ENCODE data around the gene MEX3A. TPM values are rescaled to one million over a fixed set of nuclear protein-coding genes. Genes with fewer than 3 reads are reported as not detected.

Gene MEX3A
- total RNA-seq, 1 experiment from 2014 or later: 79.1 TPM

GRCh38 chr1:156065871-156066270 is 16.4 kb downstream of the MEX3A start:
- H3K4me1 Mint-ChIP-seq: peaks cover 39% of the 10 kb centered on the region
- no peaks in the 10 kb centered on the region for H3K9me3 Mint-ChIP-seq
- POLR2A ChIA-PET: interaction anchor here (1.1 to 1.4 kb wide), 2 partner anchors 13 to 17 kb away, joined by 3 to 4 read pairs; no protein-coding TSS in a partner anchor
- peaks cover 24% of the 10 kb centered on the region for H3K36me3 Mint-ChIP-seq
- no peaks in the 10 kb centered on the region for H3K27me3 Mint-ChIP-seq (ENCODE audit: low read depth)
- ATAC-seq (no peak), DNase-seq (ENCODE audit: low spot score) (no peak)
- H3K4me3 Mint-ChIP-seq: no peak overlapping the region
- CTCF ChIA-PET: interaction anchor here (0.5 to 5.0 kb wide), 47 partner anchors 9 to 159 kb away, joined by 3 to 74 read pairs (median 8); partner anchors contain the start of genes ARHGEF2, KHDC4, LAMTOR2 and SSR2
- TF ChIP-seq SOX15 (CRISPR knock-in tag; IDR thresholded peaks at IDR 0.05): no peak
- no peak for TF ChIP-seq CREB1 (CRISPR knock-in tag; IDR thresholded peaks at IDR 0.05)
- TF ChIP-seq ZNF317 (CRISPR knock-in tag; IDR thresholded peaks at IDR 0.05; ENCODE audit: borderline replicate concordance, low read depth): no peak
- TF ChIP-seq IRF2 (CRISPR knock-in tag; IDR thresholded peaks at IDR 0.05; ENCODE audit: borderline replicate concordance, low read depth): no peak
- no peak for TF ChIP-seq ELF4 (CRISPR knock-in tag; IDR thresholded peaks at IDR 0.05; ENCODE audit: low read depth)
- no peak for TF ChIP-seq ZBTB43 (CRISPR knock-in tag; IDR thresholded peaks at IDR 0.05)
- no peak for TF ChIP-seq CBFB (CRISPR knock-in tag; IDR thresholded peaks at IDR 0.05; ENCODE audit: low read depth)
- TF ChIP-seq NFE2L1 (CRISPR knock-in tag; IDR thresholded peaks at IDR 0.05): no peak
- TF ChIP-seq ZNF263 (CRISPR knock-in tag; IDR thresholded peaks at IDR 0.05; ENCODE audit: low read depth): no peak
- no peak for TF ChIP-seq CTCF (IDR thresholded peaks at IDR 0.05)
- TF ChIP-seq ZNF281 (CRISPR knock-in tag; IDR thresholded peaks at IDR 0.05): no peak
- no peak for TF ChIP-seq E2F1 (CRISPR knock-in tag; IDR thresholded peaks at IDR 0.05)
- TF ChIP-seq ZMAT4 (CRISPR knock-in tag; IDR thresholded peaks at IDR 0.05): no peak
- no peak for TF ChIP-seq MXD4 (CRISPR knock-in tag; IDR thresholded peaks at IDR 0.05; ENCODE audit: borderline replicate concordance)
- no peak for TF ChIP-seq ATF3 (CRISPR knock-in tag; conservative IDR thresholded peaks at IDR 0.05)
- TF ChIP-seq TEAD4 (CRISPR knock-in tag; IDR thresholded peaks at IDR 0.05): no peak
- TF ChIP-seq RORB (CRISPR knock-in tag; IDR thresholded peaks at IDR 0.05): no peak
- TF ChIP-seq TP53 (CRISPR knock-in tag; IDR thresholded peaks at IDR 0.05): no peak
- TF ChIP-seq SMAD3 (CRISPR knock-in tag; IDR thresholded peaks at IDR 0.05; ENCODE audit: borderline replicate concordance): no peak
- TF ChIP-seq SP1 (CRISPR knock-in tag; conservative IDR thresholded peaks at IDR 0.05): no peak
- H3K27ac Mint-ChIP-seq: 0 out of 2 replicates have a peak overlapping the region, but pooled peaks have one; percentile 30

Data from WTC11 (cell line).